HUES6 (cell line): ENCODE results near the gene CNTNAP5.

ENCODE experiments used
- H3K27ac ChIP-seq: 2 replicates; pipeline ENCODE4 v1.7.0; 2013; ENCODE audit warnings: low read depth, mild to moderate bottlenecking, low read length, inconsistent platforms
- H3K27me3 ChIP-seq: 2 replicates; pipeline ENCODE4 v1.6.1; 2013; ENCODE audit warnings: low read length; ENCODE audit not compliant: control insufficient read depth, insufficient read depth
- H3K36me3 ChIP-seq: 2 replicates; pipeline ENCODE4 v1.6.1; 2013; ENCODE audit warnings: low read length; ENCODE audit not compliant: control insufficient read depth, insufficient read depth
- H3K4me1 ChIP-seq: 2 replicates; pipeline ENCODE4 v1.6.1; 2013; ENCODE audit warnings: low read length; ENCODE audit not compliant: control insufficient read depth, insufficient read depth
- H3K4me3 ChIP-seq: 2 replicates; pipeline ENCODE4 v1.5.1; 2013; ENCODE audit warnings: low read depth, low read length
- H3K9ac ChIP-seq: one replicate; pipeline ENCODE4 v1.6.1; 2013; ENCODE audit warnings: mild to moderate bottlenecking, low read length
- H3K9me3 ChIP-seq: 2 replicates; pipeline ENCODE4 v1.6.1; 2013; ENCODE audit warnings: low read depth, low read length; ENCODE audit not compliant: control insufficient read depth, insufficient read depth

The CNTNAP5 gene

GRCh38 chr2:124834331-124834730 lies 809.2 kb downstream of the CNTNAP5 start:
- no peak overlapping the region for H3K27ac ChIP-seq
- no peaks in the 10 kb centered on the region for H3K36me3 ChIP-seq
- H3K4me1 ChIP-seq, result no peaks in the 10 kb centered on the region
- no peaks in the 10 kb centered on the region for H3K27me3 ChIP-seq
- H3K4me3 ChIP-seq, result no peak overlapping the region
- H3K9ac ChIP-seq, result no peak overlapping the region
- peaks cover 10% of the 10 kb centered on the region; the same call in 1 of the 2 replicates for H3K9me3 ChIP-seq

GRCh38 chr2:124835331-124835730 lies 810.2 kb downstream of the CNTNAP5 start:
- no peak overlapping the region for H3K4me3 ChIP-seq
- H3K27ac ChIP-seq, result no peak overlapping the region
- no peaks in the 10 kb centered on the region for H3K27me3 ChIP-seq
- H3K9me3 ChIP-seq, result peaks cover 8% of the 10 kb centered on the region; the same call in 1 of the 2 replicates
- no peaks in the 10 kb centered on the region for H3K4me1 ChIP-seq
- H3K36me3 ChIP-seq, result no peaks in the 10 kb centered on the region
- H3K9ac ChIP-seq, result no peak overlapping the region

- Histone ChIP-seq H3K27me3 (no peaks in the 10 kb centered on the region), H3K27ac (no peak overlapping the region), H3K4me1 (no peaks in the 10 kb centered on the region), H3K4me3 (no peak overlapping the region), H3K36me3 (no peaks in the 10 kb centered on the region), H3K9me3 (no peaks in the 10 kb centered on the region), H3K9ac (no peak overlapping the region)
Observed at GRCh38 chr2:124836416-124836815, 811.3 kb downstream of the CNTNAP5 start.

GRCh38 chr2:124837496-124837895 lies 812.4 kb downstream of the CNTNAP5 start:
- H3K27ac ChIP-seq, result no peak overlapping the region
- no peaks in the 10 kb centered on the region for H3K27me3 ChIP-seq
- no peaks in the 10 kb centered on the region for H3K4me1 ChIP-seq
- no peak overlapping the region for H3K9ac ChIP-seq
- no peaks in the 10 kb centered on the region for H3K36me3 ChIP-seq
- no peak overlapping the region for H3K4me3 ChIP-seq
- H3K9me3 ChIP-seq, result no peaks in the 10 kb centered on the region

- Histone ChIP-seq H3K4me3 (no peak overlapping the region), H3K27ac (no peak overlapping the region), H3K9me3 (no peaks in the 10 kb centered on the region), H3K27me3 (no peaks in the 10 kb centered on the region), H3K4me1 (no peaks in the 10 kb centered on the region), H3K36me3 (no peaks in the 10 kb centered on the region), H3K9ac (no peak overlapping the region)
Observed at GRCh38 chr2:124838406-124838805, 813.3 kb downstream of the CNTNAP5 start.

GRCh38 chr2:124867247-124867646 lies 842.2 kb downstream of the CNTNAP5 start:
- Histone ChIP-seq H3K9me3 (no peaks in the 10 kb centered on the region), H3K4me3 (no peak overlapping the region), H3K27ac (no peak overlapping the region), H3K9ac (no peak overlapping the region), H3K36me3 (no peaks in the 10 kb centered on the region), H3K27me3 (no peaks in the 10 kb centered on the region), H3K4me1 (no peaks in the 10 kb centered on the region)

- Histone ChIP-seq H3K27me3 (no peaks in the 10 kb centered on the region), H3K4me1 (no peaks in the 10 kb centered on the region), H3K27ac (no peak overlapping the region), H3K4me3 (no peak overlapping the region), H3K9ac (no peak overlapping the region), H3K36me3 (no peaks in the 10 kb centered on the region), H3K9me3 (no peaks in the 10 kb centered on the region)
Observed at GRCh38 chr2:124874219-124874618, 849.1 kb downstream of the CNTNAP5 start.

GRCh38 chr2:124874676-124875075 lies 849.6 kb downstream of the CNTNAP5 start:
- H3K9ac ChIP-seq, result no peak overlapping the region
- no peaks in the 10 kb centered on the region for H3K36me3 ChIP-seq
- H3K27me3 ChIP-seq, result no peaks in the 10 kb centered on the region

GRCh38 chr2:124875627-124876244 lies 850.6 kb downstream of the CNTNAP5 start:
- Histone ChIP-seq H3K4me3 (no peak overlapping the region), H3K27me3 (no peaks in the 10 kb centered on the region)

More at GRCh38 chr2:124874676-124875075, 849.6 kb downstream of the CNTNAP5 start:
- no peak overlapping the region for H3K4me3 ChIP-seq
- no peaks in the 10 kb centered on the region for H3K4me1 ChIP-seq
- no peak overlapping the region for H3K27ac ChIP-seq
- no peaks in the 10 kb centered on the region for H3K9me3 ChIP-seq

GRCh38 chr2:124877141-124877577 lies 852.1 kb downstream of the CNTNAP5 start:
- H3K4me3 ChIP-seq, result no peak overlapping the region
- no peaks in the 10 kb centered on the region for H3K9me3 ChIP-seq
- H3K9ac ChIP-seq, result no peak overlapping the region
- no peaks in the 10 kb centered on the region; the same call in 1 of the 2 replicates for H3K4me1 ChIP-seq
- H3K27me3 ChIP-seq, result no peaks in the 10 kb centered on the region
- H3K36me3 ChIP-seq, result no peaks in the 10 kb centered on the region
- H3K27ac ChIP-seq, result no peak overlapping the region

More at GRCh38 chr2:124875627-124876244, 850.6 kb downstream of the CNTNAP5 start:
- no peaks in the 10 kb centered on the region for H3K4me1 ChIP-seq
- no peak overlapping the region for H3K9ac ChIP-seq
- H3K9me3 ChIP-seq, result no peaks in the 10 kb centered on the region
- no peaks in the 10 kb centered on the region for H3K36me3 ChIP-seq
- no peak overlapping the region for H3K27ac ChIP-seq

- Histone ChIP-seq H3K4me1 (no peaks in the 10 kb centered on the region; the same call in 1 of the 2 replicates), H3K9ac (no peak overlapping the region), H3K4me3 (no peak overlapping the region), H3K27ac (no peak overlapping the region), H3K36me3 (no peaks in the 10 kb centered on the region), H3K27me3 (no peaks in the 10 kb centered on the region), H3K9me3 (no peaks in the 10 kb centered on the region)
Observed at GRCh38 chr2:124879640-124880039, 854.6 kb downstream of the CNTNAP5 start.
